Glutamatergic neuron (in vitro differentiated cells): ENCODE results near the gene GTSE1. TPM values are rescaled to one million over a fixed set of nuclear protein-coding genes. Genes with fewer than 3 reads are reported as not detected.

ENCODE experiments used
- DNase-seq: peaks from one replicate; pipeline ENCODE4 v3.0.0; 2022
- H3K27ac Mint-ChIP-seq: one replicate; pipeline ENCODE4 v1.8.0; 2020; ENCODE audit warnings: mild to moderate bottlenecking, mixed read lengths, inconsistent platforms; ENCODE audit not compliant: unreplicated experiment
- H3K27me3 Mint-ChIP-seq: one replicate; pipeline ENCODE4 v1.8.0; 2020; ENCODE audit warnings: mild to moderate bottlenecking, moderate library complexity, mixed read lengths, inconsistent platforms; ENCODE audit not compliant: unreplicated experiment
- H3K36me3 Mint-ChIP-seq: one replicate; pipeline ENCODE4 v1.8.0; 2020; ENCODE audit warnings: mild to moderate bottlenecking, mixed read lengths, inconsistent platforms; ENCODE audit not compliant: unreplicated experiment
- H3K4me1 Mint-ChIP-seq: one replicate; pipeline ENCODE4 v1.8.0; 2020; ENCODE audit warnings: mild to moderate bottlenecking, low read depth, mixed read lengths, inconsistent platforms; ENCODE audit not compliant: unreplicated experiment
- H3K4me3 Mint-ChIP-seq: one replicate; pipeline ENCODE4 v1.8.0; 2020; ENCODE audit warnings: mild to moderate bottlenecking, mixed read lengths, inconsistent platforms; ENCODE audit not compliant: unreplicated experiment
- H3K9me3 Mint-ChIP-seq: one replicate; pipeline ENCODE4 v1.8.0; 2020; ENCODE audit warnings: mild to moderate bottlenecking, moderate library complexity, mixed read lengths, inconsistent platforms; ENCODE audit not compliant: unreplicated experiment
- CTCF ChIP-seq: fragments of 200-600 bp; sonication (generic); IDR thresholded peaks from one replicate; pipeline ENCODE4 v1.5.0; 2021; ENCODE audit not compliant: partially characterized antibody, unreplicated experiment
- total RNA-seq: library from RNA; stranded (reverse); fragmentation: NEBNext Ultra II Directional; extraction: Animal tissue kit (Norgen Biotek cat#: 25700); gene quantifications from one replicate; pipeline ENCODE4 v1.2.1, GENCODE V29; 2021; ENCODE audit not compliant: unreplicated experiment

The GTSE1 gene
- total RNA-seq, 1 donor from 2014 or later: 7.5 TPM

- no peak for TF ChIP-seq CTCF
- peak within 1 kb of the TSS; percentile 96 for H3K27ac Mint-ChIP-seq
- DNase-seq: peak; percentile 88
- H3K27me3 Mint-ChIP-seq: peaks cover 13% of the 10 kb centered on the region
- peaks cover 6% of the 10 kb centered on the region for H3K9me3 Mint-ChIP-seq
- peaks cover 17% of the 10 kb centered on the region for H3K4me1 Mint-ChIP-seq
- H3K4me3 Mint-ChIP-seq: peak within 1 kb of the TSS; percentile 98
- H3K36me3 Mint-ChIP-seq: no peaks in the 10 kb centered on the region
These were observed 38.8 kb downstream of the GTSE1 start, which contains the start of gene TRMU for GRCh38 chr22:46335201-46336118. Gene TRMU (plus strand): TSS chr22:46335714. CDS start chr22:46335765, 51 bp downstream.

GRCh38 chr22:46336119-46337078 is 39.7 kb downstream of the GTSE1 start:
- H3K9me3 Mint-ChIP-seq: peaks cover 4% of the 10 kb centered on the region
- no peaks in the 10 kb centered on the region for H3K36me3 Mint-ChIP-seq
- H3K27me3 Mint-ChIP-seq: peaks cover 13% of the 10 kb centered on the region
- peak overlapping the region; percentile 86 for H3K27ac Mint-ChIP-seq
- peaks cover 17% of the 10 kb centered on the region for H3K4me1 Mint-ChIP-seq
- no peak for TF ChIP-seq CTCF
- peak overlapping the region; percentile 98 for H3K4me3 Mint-ChIP-seq
- DNase-seq: peak; percentile 47

GRCh38 chr22:46337870-46338269 is 41.2 kb downstream of the GTSE1 start:
- peaks cover 17% of the 10 kb centered on the region for H3K4me1 Mint-ChIP-seq
- H3K9me3 Mint-ChIP-seq: peaks cover 4% of the 10 kb centered on the region
- DNase-seq: no peak
- H3K36me3 Mint-ChIP-seq: no peaks in the 10 kb centered on the region
- peaks cover 13% of the 10 kb centered on the region for H3K27me3 Mint-ChIP-seq
- no peak for TF ChIP-seq CTCF
- no peak overlapping the region for H3K27ac Mint-ChIP-seq
- no peak overlapping the region for H3K4me3 Mint-ChIP-seq

- Mint-ChIP-seq H3K36me3 (no peaks in the 10 kb centered on the region), H3K9me3 (peaks cover 4% of the 10 kb centered on the region), H3K4me3 (no peak overlapping the region), H3K27ac (no peak overlapping the region), H3K27me3 (peaks cover 13% of the 10 kb centered on the region), H3K4me1 (peaks cover 17% of the 10 kb centered on the region)
- DNase-seq: no peak
- TF ChIP-seq CTCF: no peak
These were observed 42.0 kb downstream of the GTSE1 start for GRCh38 chr22:46338636-46339035.
